Lower leg skin (tissue), 3 donors: ENCODE data around the gene REC114.

Source experiments
- CTCF ChIP-seq, 3 donors: fragments of 450-650 bp; IDR thresholded peaks; one replicate each; pipeline ENCODE4 v1.5.1; 2016; ENCODE audit warnings: antibody characterized with exemption in 3 of 3, mild to moderate bottlenecking in 3 of 3, moderate library complexity in 2 of 3
- POLR2A ChIP-seq, 2 donors: fragments of 450-650 bp; IDR thresholded peaks; one replicate each; pipeline ENCODE4 v1.6.1; 2016 to 2017; ENCODE audit warnings: antibody characterized with exemption in 2 of 2, mild to moderate bottlenecking in 1 of 2, moderate library complexity in 1 of 2

GRCh38 chr15:73573037-73573436 is 130.1 kb downstream of the REC114 start:
- TF ChIP-seq CTCF (IDR thresholded peaks at IDR 0.05), result no peak
- TF ChIP-seq POLR2A (IDR thresholded peaks at IDR 0.05), result no peak
